NCI-H2107 (cell line): Measurements from ENCODE around the gene HYOU1.
"Not testable (repeated sequence)": the region's sequence is repeated elsewhere in the genome, so short reads cannot be mapped to it uniquely, and the experiment has no call there.

Experiments
- DNase-seq: peaks from one replicate; lab custom pipeline; 2025; lab: John Stamatoyannopoulos, UW

The HYOU1 gene

GRCh38 chr11:119019996-119020395, 37.0 kb downstream of the HYOU1 start:
- no peak for DNase-seq

GRCh38 chr11:119018074-119018938, 38.7 kb downstream of the HYOU1 start, which contains the start of the genes RPS25 and TRAPPC4:
Gene RPS25 (minus strand): TSS chr11:119018343. CDS start chr11:119018284, 59 bp downstream.
Gene TRAPPC4 (plus strand): TSS chr11:119018766. CDS start chr11:119018796, 30 bp downstream.
- peak; percentile 86 for DNase-seq

GRCh38 chr11:119017377-119017776, 39.6 kb downstream of the HYOU1 start:
- DNase-seq: not testable (repeated sequence)

DNA sequence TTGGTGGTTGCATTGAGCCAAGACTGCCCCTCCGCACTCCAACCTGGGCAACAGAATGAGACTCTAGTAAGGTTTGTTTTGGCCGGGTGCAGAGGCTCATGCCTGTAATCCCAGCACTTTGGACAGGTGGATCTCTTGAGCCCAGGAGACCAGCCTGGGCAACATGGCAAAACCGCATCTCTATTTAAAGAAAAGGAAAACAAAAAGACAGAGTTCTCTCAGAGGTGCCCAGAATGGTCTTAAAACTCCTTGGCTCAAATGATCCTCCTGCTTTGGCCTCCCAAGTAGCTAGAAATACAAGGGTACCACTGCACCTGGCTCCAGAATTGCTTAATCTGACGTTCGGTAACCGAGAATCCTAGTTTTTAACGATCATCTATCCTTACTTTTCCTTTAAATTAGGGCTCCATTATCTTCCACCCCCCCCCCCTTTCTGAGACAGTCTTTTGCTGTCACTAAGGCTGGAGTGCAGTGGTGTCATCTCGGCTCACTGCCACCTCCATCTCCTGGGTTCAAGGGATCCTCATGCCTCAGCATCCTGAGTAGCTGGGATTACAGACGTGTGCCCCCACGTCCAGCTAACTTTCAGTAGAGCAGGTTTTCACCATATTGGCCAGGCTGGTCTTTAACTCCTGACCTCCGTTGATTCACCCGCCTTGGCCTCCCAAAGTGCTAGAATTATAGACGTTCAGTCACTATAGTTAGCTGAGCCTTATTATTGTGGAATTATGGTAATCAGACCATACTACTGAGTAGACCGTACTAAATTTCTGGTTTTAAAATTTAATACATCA, 40.6 kb downstream of the HYOU1 start:
- DNase-seq: no peak

DNA sequence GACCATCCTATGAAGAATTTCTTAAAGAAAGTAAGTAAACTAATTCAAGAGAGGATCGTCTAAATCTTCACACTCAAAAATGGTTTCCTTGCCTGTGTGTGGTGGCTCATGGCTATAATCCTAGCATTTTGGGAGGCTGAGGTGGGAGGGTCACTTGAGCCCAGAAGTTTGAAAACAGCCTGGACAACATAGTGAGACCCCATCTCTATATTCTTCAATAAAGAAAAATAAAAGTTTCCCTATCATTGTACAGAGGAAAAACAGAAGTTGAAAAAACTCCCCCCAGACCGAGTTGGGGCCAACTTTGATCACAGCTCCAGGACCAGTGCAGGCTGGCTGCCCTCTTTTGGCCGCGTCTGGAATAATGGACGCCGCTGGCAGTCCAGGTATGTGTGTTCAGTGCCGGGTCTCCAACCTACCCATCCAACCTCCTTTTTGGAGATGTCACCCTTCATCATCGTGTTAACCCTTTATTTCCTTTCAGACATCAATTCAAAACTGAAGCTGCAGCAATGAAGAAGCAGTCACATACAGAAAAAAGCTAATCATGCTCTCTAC, 41.9 kb downstream of the HYOU1 start:
- no peak for DNase-seq

DNA sequence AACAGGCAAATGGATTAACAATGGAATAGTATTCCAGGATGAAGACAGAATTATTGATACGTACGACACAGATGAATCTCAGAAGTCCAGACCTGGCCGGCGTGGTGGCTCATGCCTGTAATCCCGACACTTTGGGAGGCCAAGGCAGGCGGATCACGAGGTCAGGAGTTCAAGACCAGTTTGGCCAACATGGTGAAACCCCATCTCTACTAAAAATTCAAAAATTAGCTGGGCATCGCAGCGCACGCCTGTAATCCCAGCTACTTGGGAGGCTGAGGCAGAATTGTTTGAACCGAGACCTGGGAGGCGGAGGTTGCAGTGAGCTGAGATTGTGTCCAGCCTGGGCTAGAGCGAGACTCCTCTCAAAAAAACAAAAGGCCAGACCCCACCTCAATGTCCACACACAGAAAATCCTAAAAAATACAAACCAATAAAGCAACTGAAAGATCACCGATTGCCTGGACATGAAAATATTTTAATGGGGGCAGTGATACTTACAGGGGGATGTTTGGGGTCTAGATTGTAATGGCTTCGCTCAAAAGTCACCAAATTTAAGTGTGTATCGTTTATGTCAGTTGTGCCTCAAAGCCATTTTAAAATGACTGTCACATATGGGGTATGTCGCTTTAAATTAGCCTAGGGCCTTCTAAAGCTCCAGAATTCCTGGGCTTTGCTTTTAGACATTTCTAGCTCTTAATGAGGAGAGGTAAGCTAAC, 42.6 kb downstream of the HYOU1 start:
- no peak for DNase-seq

DNA sequence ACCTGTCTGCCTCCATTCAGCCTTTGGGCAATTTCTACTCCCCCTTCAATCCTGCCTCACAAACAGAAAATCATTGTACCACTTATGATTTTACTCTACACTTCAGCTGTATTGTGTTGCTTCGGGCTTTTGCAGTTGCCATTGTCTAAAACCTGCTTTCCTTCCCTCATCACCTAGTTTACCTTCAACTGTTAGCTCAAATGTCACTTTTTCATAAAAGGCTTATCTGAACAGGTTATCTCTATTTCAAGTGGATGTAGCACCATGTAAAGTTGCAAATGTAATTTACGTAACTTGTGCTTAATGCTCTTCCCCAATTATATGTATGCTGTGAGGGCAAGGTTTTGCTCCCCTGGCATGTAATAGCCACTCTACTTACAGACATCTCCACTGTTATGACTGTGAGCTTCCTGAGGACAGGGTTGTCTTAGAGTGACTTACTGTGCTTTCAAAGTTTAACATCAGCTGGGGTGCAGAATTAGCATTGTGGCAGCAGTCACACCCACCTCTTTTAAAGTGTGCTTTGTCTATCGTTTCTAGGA, 44.3 kb downstream of the HYOU1 start:
- no peak for DNase-seq

DNA sequence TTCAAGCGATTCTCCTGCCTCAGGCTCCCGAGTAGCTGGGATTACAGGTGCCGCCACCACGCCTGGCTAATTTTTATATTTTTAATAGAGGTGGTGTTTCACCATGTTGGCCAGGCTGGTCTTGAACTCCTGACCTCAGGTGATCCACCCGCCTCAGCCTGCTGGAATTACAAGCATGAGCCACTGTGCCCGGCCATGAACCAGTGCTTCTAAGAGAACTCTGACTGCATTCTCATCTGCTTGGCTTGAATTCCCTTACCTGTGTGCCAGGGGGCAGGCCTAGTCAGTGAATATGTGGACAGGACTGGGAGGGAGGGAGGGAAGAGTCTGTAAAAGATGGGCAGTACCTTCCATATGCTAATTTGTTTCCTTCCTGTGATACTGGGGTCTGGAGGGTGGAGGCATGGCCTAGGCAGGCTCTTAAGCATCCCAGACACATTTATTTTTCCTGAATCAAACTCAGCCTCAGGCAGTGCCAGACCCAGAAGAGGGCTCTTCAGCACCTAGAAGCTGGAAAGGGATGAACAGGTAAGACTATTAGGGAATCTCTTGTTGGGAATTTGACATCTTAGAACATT, 45.4 kb downstream of the HYOU1 start:
- no peak for DNase-seq

DNA sequence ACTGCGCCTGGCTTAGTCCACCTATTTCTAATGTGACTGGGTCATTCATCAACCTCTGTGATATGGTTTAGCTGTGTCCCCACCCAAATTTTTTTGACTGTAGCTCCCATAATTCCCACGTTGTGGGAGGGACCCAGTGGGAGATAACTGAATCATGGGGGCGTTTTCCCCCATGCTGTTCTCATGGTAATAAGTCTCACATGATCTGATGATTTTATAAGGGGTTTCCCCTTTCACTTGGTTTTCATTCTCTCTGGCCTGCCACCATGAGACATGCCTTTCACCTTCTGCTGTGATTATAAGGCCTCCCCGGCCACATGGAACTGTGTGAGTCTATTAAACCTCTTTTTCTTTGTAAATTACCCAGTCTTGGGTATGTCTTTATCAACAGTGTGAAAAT, 50.3 kb downstream of the HYOU1 start:
- DNase-seq: no peak

DNA sequence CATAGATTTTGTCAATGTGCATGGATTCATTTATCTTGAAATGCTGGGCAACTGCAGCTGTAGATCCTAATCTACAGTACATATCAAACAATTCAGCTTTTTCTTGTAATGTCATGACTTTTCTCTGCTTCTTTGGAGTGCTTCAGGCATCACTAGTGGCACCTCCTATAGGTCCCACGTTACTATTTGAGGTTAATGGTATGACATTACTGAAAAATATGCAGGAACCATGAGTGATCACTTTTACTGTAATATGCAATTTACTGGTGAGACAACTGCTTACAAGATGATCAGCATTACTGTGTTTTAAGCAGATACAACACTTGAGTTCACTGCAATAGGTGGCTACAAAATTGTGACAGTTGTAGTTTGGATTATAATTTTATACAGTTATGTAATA, 56.1 kb downstream of the HYOU1 start:
- no peak for DNase-seq

DNA sequence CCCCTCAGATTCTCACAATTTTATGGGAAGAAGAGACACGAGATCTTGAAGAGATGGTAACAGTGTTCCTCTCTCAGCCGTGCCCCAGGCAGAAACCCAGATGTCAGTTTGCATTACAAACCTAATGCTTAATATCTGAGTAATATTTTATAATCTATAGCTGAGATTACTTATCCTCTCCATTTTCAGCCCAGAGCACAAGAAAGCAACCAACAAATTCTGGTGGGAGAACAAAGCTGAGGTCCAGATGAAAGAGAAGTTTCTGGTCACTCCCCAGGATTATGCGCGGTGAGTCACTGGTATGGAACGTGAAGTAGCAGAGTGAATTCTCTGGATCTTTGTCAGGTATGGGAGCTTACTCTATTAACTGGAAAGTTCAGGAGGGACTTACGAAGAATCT, 58.2 kb downstream of the HYOU1 start:
- no peak for DNase-seq

DNA sequence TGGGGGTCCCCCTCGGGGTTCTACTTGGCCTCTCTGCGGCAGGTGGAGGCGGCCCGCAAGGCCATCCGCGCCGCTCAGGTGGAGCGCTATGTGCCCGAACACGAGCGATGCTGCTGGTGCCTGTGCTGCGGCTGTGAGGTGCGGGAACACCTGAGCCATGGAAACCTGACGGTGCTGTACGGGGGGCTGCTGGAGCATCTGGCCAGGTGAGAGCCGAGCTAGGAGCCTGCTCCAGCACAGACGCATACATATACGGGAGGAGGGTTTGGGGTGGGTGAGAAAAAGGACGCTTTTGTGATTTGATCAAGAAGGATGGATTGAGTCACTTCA, 58.7 kb downstream of the HYOU1 start:
- no peak for DNase-seq

DNA sequence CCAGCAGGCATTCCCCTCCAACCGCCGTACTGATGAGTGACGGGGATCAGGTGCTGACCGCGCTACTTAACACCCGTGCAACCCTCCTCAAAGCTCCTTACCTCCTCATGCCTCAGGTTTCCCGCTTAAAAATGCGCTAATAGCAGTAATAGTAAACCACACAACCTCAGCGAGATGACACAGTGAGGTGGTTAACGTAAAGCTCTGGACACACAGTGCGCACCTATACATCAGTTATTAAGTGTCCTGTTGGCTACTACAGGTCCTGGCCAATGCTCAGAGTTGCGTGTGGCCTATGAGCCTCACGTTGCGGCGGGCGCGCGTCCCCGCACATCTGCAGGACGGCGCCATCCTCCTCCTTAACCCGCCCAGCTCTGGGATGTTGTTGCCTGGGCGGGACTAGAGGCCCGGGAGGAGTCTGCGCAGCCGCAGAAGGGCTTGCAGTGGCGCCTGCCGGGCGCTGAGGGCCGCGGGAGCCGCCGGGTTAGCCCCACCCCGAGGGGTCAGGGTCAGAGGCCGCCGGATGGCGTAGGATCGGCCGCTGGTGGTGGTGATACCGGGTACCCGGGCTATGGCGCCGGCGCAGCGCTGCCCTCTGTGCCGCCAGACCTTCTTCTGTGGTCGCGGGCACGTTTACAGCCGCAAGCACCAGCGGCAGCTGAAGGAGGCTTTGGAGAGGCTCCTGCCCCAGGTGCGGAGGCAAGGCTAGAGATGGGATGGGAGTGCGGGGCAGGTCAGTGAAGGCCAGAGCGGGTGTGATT, 59.2 kb downstream of the HYOU1 start, which contains the start of gene CENATAC:
CENATAC (plus strand) TSS at position 512 of the 761 bp plus-strand sequence; CDS start at position 572, 60 bp downstream.
- DNase-seq: peak; percentile 55

- no peak for DNase-seq
Observed at GRCh38 chr11:118996926-118997626, 59.9 kb downstream of the HYOU1 start.
